ENCODE data around the gene CCNJ.

DNA sequence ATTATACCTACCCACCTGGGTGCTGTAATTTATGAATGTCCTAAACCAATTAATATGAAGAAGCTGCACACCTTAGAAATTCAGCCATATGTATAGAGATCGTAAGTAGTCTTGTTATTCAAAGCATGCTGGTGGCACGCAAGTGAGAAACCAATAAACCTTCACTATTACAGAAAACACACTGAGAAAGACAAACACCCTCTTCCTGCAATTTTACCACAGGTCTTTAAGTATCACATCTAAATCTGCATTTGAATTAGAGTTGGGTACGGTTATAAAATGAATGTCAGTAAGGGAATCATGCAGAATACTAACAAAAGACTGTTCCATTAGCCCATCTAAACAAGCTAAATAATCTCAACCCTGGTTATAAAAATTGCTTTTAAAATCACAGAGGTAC lies 33.8 kb downstream of the CCNJ start:
- TF ChIP-seq, protein P1, sequence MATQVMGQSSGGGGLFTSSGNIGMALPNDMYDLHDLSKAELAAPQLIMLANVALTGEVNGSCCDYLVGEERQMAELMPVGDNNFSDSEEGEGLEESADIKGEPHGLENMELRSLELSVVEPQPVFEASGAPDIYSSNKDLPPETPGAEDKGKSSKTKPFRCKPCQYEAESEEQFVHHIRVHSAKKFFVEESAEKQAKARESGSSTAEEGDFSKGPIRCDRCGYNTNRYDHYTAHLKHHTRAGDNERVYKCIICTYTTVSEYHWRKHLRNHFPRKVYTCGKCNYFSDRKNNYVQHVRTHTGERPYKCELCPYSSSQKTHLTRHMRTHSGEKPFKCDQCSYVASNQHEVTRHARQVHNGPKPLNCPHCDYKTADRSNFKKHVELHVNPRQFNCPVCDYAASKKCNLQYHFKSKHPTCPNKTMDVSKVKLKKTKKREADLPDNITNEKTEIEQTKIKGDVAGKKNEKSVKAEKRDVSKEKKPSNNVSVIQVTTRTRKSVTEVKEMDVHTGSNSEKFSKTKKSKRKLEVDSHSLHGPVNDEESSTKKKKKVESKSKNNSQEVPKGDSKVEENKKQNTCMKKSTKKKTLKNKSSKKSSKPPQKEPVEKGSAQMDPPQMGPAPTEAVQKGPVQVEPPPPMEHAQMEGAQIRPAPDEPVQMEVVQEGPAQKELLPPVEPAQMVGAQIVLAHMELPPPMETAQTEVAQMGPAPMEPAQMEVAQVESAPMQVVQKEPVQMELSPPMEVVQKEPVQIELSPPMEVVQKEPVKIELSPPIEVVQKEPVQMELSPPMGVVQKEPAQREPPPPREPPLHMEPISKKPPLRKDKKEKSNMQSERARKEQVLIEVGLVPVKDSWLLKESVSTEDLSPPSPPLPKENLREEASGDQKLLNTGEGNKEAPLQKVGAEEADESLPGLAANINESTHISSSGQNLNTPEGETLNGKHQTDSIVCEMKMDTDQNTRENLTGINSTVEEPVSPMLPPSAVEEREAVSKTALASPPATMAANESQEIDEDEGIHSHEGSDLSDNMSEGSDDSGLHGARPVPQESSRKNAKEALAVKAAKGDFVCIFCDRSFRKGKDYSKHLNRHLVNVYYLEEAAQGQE (IDR thresholded peaks at IDR 0.05; ENCODE audit: insufficient read depth in 1 of 2, low read depth in 2 of 2, low read length in 2 of 2): no peak
- TF ChIP-seq SIN3A (IDR thresholded peaks at IDR 0.05; ENCODE audit: borderline replicate concordance, insufficient read depth, low read length) (no peak), POLR2AphosphoS5 (IDR thresholded peaks at IDR 0.05; ENCODE audit: low read depth, low read length) (no peak)

All from PFSK-1 (cell line).